ENCODE measurements around the gene MGA.
"Not testable (repeated sequence)": the region's sequence is repeated elsewhere in the genome, so short reads cannot be mapped to it uniquely, and the experiment has no call there.

Gene MGA

GRCh38 chr15:41713047-41713446, 52.8 kb downstream of the MGA start:
- DNase-seq (ENCODE audit: low spot score in 2 of 2), result no peak
- H3K27me3 Mint-ChIP-seq, result no peaks in the 10 kb centered on the region
- peaks cover 30% of the 10 kb centered on the region for H3K36me3 Mint-ChIP-seq
- H3K9me3 Mint-ChIP-seq, result no peaks in the 10 kb centered on the region
- no peak overlapping the region for H3K27ac Mint-ChIP-seq
- H3K4me3 Mint-ChIP-seq, result no peak overlapping the region
- H3K4me1 Mint-ChIP-seq, result peaks cover 3% of the 10 kb centered on the region
- ATAC-seq (ENCODE audit: low read depth), result no peak

GRCh38 chr15:41714291-41714690, 54.1 kb downstream of the MGA start:
- peaks cover 3% of the 10 kb centered on the region for H3K4me1 Mint-ChIP-seq
- H3K4me3 Mint-ChIP-seq, result no peak overlapping the region
- H3K9me3 Mint-ChIP-seq, result no peaks in the 10 kb centered on the region
- H3K27me3 Mint-ChIP-seq, result no peaks in the 10 kb centered on the region
- no peak overlapping the region for H3K27ac Mint-ChIP-seq
- peaks cover 26% of the 10 kb centered on the region for H3K36me3 Mint-ChIP-seq
- ATAC-seq (ENCODE audit: low read depth) (no peak), DNase-seq (ENCODE audit: low spot score in 2 of 2) (no peak)

- Mint-ChIP-seq H3K27me3 (no peaks in the 10 kb centered on the region), H3K4me1 (peaks cover 3% of the 10 kb centered on the region), H3K9me3 (no peaks in the 10 kb centered on the region), H3K36me3 (peaks cover 14% of the 10 kb centered on the region), H3K4me3 (no peak overlapping the region), H3K27ac (peak overlapping the region; percentile 45)
- ATAC-seq (ENCODE audit: low read depth) (no peak), DNase-seq (ENCODE audit: low spot score in 2 of 2) (no peak)
These were observed 56.7 kb downstream of the MGA start for GRCh38 chr15:41716864-41717263.

GRCh38 chr15:41727143-41727542, 66.9 kb downstream of the MGA start:
- H3K9me3 Mint-ChIP-seq, result no peaks in the 10 kb centered on the region
- no peak for ATAC-seq (ENCODE audit: low read depth)
- H3K4me3 Mint-ChIP-seq, result no peak overlapping the region
- peaks cover 8% of the 10 kb centered on the region for H3K36me3 Mint-ChIP-seq
- no peak for DNase-seq (ENCODE audit: low spot score in 2 of 2)
- H3K4me1 Mint-ChIP-seq, result peaks cover 11% of the 10 kb centered on the region
- H3K27ac Mint-ChIP-seq, result no peak overlapping the region
- H3K27me3 Mint-ChIP-seq, result no peaks in the 10 kb centered on the region

- H3K4me3 Mint-ChIP-seq; H3K4me1 Mint-ChIP-seq; H3K36me3 Mint-ChIP-seq; DNase-seq (ENCODE audit: low spot score in 2 of 2); H3K9me3 Mint-ChIP-seq; H3K27me3 Mint-ChIP-seq; ATAC-seq (ENCODE audit: low read depth); H3K27ac Mint-ChIP-seq: not testable (repeated sequence)
These were observed 67.9 kb downstream of the MGA start for GRCh38 chr15:41728061-41728460.

GRCh38 chr15:41730543-41730942, 70.3 kb downstream of the MGA start:
- H3K4me3 Mint-ChIP-seq, result peak overlapping the region; percentile 60
- ATAC-seq (ENCODE audit: low read depth) (peak; percentile 100), DNase-seq (ENCODE audit: low spot score in 2 of 2) (peak in 1 of 2 donors; percentile 14)
- peaks cover 14% of the 10 kb centered on the region for H3K36me3 Mint-ChIP-seq
- H3K27me3 Mint-ChIP-seq, result no peaks in the 10 kb centered on the region
- no peak overlapping the region for H3K27ac Mint-ChIP-seq
- peaks cover 5% of the 10 kb centered on the region for H3K4me1 Mint-ChIP-seq
- no peaks in the 10 kb centered on the region for H3K9me3 Mint-ChIP-seq

GRCh38 chr15:41732483-41732882, 72.3 kb downstream of the MGA start:
- Mint-ChIP-seq H3K9me3 (no peaks in the 10 kb centered on the region), H3K27me3 (no peaks in the 10 kb centered on the region), H3K4me3 (no peak overlapping the region), H3K27ac (no peak overlapping the region), H3K4me1 (peaks cover 5% of the 10 kb centered on the region), H3K36me3 (peaks cover 15% of the 10 kb centered on the region)
- ATAC-seq (ENCODE audit: low read depth) (no peak), DNase-seq (ENCODE audit: low spot score in 2 of 2) (no peak)

- Mint-ChIP-seq H3K9me3 (no peaks in the 10 kb centered on the region), H3K27ac (no peak overlapping the region), H3K36me3 (peaks cover 15% of the 10 kb centered on the region), H3K4me3 (no peak overlapping the region), H3K27me3 (no peaks in the 10 kb centered on the region), H3K4me1 (peaks cover 3% of the 10 kb centered on the region)
- ATAC-seq (ENCODE audit: low read depth), result no peak
- no peak for DNase-seq (ENCODE audit: low spot score in 2 of 2)
These were observed 73.9 kb downstream of the MGA start for GRCh38 chr15:41734079-41734478.

- no peak overlapping the region for H3K27ac Mint-ChIP-seq
- peaks cover 15% of the 10 kb centered on the region for H3K36me3 Mint-ChIP-seq
- no peaks in the 10 kb centered on the region for H3K9me3 Mint-ChIP-seq
These were observed 74.8 kb downstream of the MGA start for GRCh38 chr15:41735046-41735445.

GRCh38 chr15:41735492-41735891, 75.3 kb downstream of the MGA start:
- not testable (repeated sequence) for H3K4me1 Mint-ChIP-seq; H3K4me3 Mint-ChIP-seq; H3K27me3 Mint-ChIP-seq; DNase-seq (ENCODE audit: low spot score in 2 of 2); H3K27ac Mint-ChIP-seq; H3K9me3 Mint-ChIP-seq; ATAC-seq (ENCODE audit: low read depth)
- H3K36me3 Mint-ChIP-seq, result peaks cover 16% of the 10 kb centered on the region

More at GRCh38 chr15:41735046-41735445, 74.8 kb downstream of the MGA start:
- H3K27me3 Mint-ChIP-seq, result no peaks in the 10 kb centered on the region
- no peak overlapping the region for H3K4me3 Mint-ChIP-seq
- ATAC-seq (ENCODE audit: low read depth), result no peak
- no peak for DNase-seq (ENCODE audit: low spot score in 2 of 2)
- H3K4me1 Mint-ChIP-seq, result peaks cover 2% of the 10 kb centered on the region

GRCh38 chr15:41746802-41747201, 86.6 kb downstream of the MGA start:
- ATAC-seq (ENCODE audit: low read depth), result no peak
- Mint-ChIP-seq H3K4me3 (no peak overlapping the region), H3K27me3 (no peaks in the 10 kb centered on the region), H3K4me1 (peaks cover 5% of the 10 kb centered on the region), H3K9me3 (no peaks in the 10 kb centered on the region), H3K36me3 (peaks cover 27% of the 10 kb centered on the region), H3K27ac (no peak overlapping the region)
- no peak for DNase-seq (ENCODE audit: low spot score in 2 of 2)

GRCh38 chr15:41756198-41756597, 96.0 kb downstream of the MGA start:
- peaks cover 29% of the 10 kb centered on the region for H3K36me3 Mint-ChIP-seq

GRCh38 chr15:41772720-41773331, 112.6 kb downstream of the MGA start:
- Mint-ChIP-seq H3K36me3 (no peaks in the 10 kb centered on the region), H3K27ac (peak overlapping the region; percentile 73), H3K9me3 (no peaks in the 10 kb centered on the region), H3K4me1 (peaks cover 30% of the 10 kb centered on the region), H3K4me3 (peak overlapping the region; percentile 8), H3K27me3 (no peaks in the 10 kb centered on the region)
- DNase-seq (ENCODE audit: low spot score in 2 of 2) (peak; percentile 46 to 54), ATAC-seq (ENCODE audit: low read depth) (peak; percentile 24)

More at GRCh38 chr15:41756198-41756597, 96.0 kb downstream of the MGA start:
- Mint-ChIP-seq H3K9me3 (no peaks in the 10 kb centered on the region), H3K27ac (no peak overlapping the region), H3K4me1 (no peaks in the 10 kb centered on the region), H3K27me3 (no peaks in the 10 kb centered on the region), H3K4me3 (no peak overlapping the region)
- DNase-seq (ENCODE audit: low spot score in 2 of 2), result no peak
- ATAC-seq (ENCODE audit: low read depth), result no peak

- no peaks in the 10 kb centered on the region for H3K36me3 Mint-ChIP-seq
- H3K4me1 Mint-ChIP-seq, result peaks cover 34% of the 10 kb centered on the region
- DNase-seq (ENCODE audit: low spot score in 2 of 2) (no peak), ATAC-seq (ENCODE audit: low read depth) (no peak)
- peak overlapping the region; percentile 95 for H3K4me3 Mint-ChIP-seq
- H3K27ac Mint-ChIP-seq, result peak overlapping the region; percentile 73
- no peaks in the 10 kb centered on the region for H3K27me3 Mint-ChIP-seq
- H3K9me3 Mint-ChIP-seq, result no peaks in the 10 kb centered on the region
These were observed 113.1 kb downstream of the MGA start for GRCh38 chr15:41773332-41773728.

GRCh38 chr15:41773729-41774061, 113.5 kb downstream of the MGA start:
- Mint-ChIP-seq H3K4me3 (peak overlapping the region; percentile 95), H3K4me1 (peaks cover 34% of the 10 kb centered on the region), H3K36me3 (no peaks in the 10 kb centered on the region), H3K9me3 (no peaks in the 10 kb centered on the region), H3K27me3 (no peaks in the 10 kb centered on the region), H3K27ac (peak overlapping the region; percentile 73)
- DNase-seq (ENCODE audit: low spot score in 2 of 2) (no peak), ATAC-seq (ENCODE audit: low read depth) (no peak)
